Occipital lobe (tissue), 2 donors: Measurements from ENCODE around the gene KIF12. TPM values are rescaled to one million over a fixed set of nuclear protein-coding genes. Genes with fewer than 3 reads are reported as not detected.

ENCODE experiments used
- DNase-seq: peaks from one replicate; lab custom pipeline; 2025; lab: John Stamatoyannopoulos, UW
- total RNA-seq: library from RNA; depleted of rRNA; stranded (reverse); fragments of >200 nt; gene quantifications from one replicate; pipeline ENCODE4 v1.2.3, GENCODE V29; 2014

Gene KIF12
- total RNA-seq, 1 donor from 2014 or later, result 3.3 TPM

DNA sequence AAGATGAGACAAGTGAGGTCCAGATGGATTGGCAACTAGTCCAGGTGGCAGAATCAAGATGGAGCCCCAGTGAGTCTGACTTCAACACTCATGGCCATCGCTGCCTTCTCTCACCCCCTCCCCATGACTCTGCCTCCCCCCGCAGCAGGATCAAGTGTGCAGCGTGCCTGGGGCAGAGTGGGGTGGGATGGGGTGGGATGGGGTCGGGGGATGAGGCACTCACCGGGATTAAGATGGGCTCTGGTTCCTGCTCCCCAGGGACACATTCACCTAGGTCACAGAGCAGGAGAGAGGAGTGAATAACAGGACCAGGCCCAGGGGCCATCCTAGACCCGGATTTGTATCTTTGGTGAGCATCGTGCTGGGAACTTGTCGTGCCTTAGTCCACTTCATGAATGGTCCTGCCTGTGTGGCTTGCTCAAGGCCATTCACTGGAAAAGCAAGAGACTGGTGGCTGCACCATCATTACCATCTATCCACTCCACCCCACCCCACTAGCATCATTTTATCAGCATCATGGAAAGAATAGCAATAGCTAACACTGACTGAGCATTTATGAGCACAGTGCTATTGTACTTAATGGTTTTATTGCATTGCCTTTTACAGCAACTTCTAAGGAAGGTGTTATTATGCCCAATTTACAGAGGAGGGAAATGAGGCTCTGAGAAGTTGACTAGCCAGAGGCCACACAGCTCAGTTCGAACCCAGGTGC lies 29.5 kb downstream of the KIF12 start:
- no peak for DNase-seq

DNA sequence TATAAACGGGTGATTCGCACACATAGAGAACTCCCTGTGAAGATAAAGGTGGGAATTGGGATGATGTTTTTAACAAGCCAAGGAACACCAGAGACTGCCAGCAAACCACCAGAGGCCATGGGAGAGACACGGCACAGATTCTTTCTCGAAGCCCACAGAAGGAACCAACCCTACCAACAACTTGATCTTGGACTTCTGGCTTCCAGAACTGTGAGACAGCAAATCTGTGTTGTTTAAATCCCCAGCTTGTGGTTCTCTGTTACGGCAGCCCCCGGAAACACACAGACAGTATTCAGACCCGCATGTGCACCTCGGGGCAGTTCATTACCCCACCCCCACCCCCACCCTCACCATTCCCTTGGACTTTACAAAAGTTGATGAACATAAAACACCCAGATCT lies 33.8 kb downstream of the KIF12 start:
- no peak for DNase-seq

DNA sequence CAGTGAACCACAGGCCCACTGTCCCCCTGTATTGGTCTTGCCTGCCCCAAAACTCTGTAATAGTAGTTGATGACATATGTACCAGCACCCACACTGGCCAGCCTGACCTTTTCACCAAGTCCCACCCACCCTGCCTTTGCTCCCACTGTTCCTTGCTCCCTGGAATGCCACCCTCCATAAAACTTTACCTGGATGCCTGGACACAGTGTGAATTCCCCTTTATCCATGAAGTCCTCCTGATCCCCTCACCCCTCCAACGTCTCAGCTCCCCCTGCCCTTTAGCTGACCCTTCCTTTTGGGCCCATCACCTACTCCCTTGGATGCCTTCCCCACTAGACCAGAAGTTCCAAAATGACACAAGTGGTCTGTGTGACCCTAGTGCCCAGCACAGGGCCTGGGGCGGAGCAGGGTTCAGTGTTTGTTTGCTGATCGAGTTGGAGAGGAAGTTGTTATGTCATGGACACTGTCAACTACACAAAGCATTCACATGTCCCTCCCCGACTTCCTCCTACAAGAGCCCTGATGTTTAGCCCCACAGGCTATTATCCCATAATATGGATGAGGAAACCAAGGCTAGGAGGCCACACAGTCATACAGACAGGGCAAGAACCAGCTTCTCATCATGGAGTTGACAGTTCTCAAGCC lies 37.1 kb downstream of the KIF12 start:
- DNase-seq, result no peak

DNA sequence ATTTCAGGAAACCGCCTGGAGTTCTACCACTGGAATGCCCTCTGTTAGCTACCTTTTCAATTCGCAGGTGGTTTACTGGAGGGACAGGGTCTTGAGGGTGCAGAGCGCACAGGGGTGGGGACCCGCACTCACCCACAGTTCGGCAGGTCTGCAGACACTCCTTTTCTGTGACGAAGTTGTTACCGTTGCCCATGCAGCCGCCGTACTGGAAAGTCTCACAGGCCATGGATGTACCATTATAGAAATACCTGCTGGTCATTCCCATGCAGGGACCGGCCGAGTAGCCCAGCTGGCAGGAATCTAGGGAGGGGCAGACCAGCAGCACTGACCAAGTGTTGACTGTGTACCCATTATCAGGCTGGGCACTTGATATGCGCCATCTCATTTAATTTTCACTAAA lies 37.8 kb downstream of the KIF12 start:
- no peak for DNase-seq

DNA sequence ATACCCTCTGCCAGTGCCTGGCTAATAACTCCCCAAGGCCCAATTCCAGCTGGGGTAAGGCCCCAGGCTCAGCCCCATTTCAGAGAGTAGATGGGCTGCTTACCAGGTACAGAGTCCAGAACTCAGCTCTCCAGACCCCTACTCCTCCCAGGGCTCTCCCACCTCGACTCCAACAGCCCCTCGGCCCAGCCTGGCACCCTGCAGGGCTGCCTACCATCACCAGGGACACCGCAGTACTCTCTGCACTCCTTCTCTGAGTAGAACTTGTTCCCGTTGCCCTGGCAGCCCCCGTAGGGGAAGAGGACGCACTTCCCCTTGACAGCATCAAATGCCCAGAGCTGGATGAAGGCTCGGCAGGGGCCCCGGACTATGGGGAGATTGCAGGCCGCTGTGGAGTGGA lies 38.4 kb downstream of the KIF12 start:
- no peak for DNase-seq

DNA sequence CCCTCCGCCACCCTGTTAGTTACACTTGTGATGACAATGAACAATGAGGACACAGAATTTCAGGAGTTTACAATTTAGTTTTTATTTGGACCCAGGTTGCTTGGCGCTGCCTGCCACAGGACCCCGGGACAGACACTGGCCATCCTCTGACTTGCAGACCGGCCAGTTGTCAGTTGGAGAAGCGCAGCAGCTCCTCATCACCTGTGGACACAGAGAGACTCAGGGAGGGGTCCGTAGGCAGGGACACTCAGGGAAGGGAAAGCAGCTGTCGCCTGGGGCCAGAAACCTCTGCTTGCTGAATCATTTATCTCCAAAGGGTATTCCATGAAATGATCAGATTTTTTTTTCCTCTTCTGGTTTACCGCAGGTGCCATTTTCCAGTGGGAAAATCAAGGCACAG lies 39.0 kb downstream of the KIF12 start:
- no peak for DNase-seq

DNA sequence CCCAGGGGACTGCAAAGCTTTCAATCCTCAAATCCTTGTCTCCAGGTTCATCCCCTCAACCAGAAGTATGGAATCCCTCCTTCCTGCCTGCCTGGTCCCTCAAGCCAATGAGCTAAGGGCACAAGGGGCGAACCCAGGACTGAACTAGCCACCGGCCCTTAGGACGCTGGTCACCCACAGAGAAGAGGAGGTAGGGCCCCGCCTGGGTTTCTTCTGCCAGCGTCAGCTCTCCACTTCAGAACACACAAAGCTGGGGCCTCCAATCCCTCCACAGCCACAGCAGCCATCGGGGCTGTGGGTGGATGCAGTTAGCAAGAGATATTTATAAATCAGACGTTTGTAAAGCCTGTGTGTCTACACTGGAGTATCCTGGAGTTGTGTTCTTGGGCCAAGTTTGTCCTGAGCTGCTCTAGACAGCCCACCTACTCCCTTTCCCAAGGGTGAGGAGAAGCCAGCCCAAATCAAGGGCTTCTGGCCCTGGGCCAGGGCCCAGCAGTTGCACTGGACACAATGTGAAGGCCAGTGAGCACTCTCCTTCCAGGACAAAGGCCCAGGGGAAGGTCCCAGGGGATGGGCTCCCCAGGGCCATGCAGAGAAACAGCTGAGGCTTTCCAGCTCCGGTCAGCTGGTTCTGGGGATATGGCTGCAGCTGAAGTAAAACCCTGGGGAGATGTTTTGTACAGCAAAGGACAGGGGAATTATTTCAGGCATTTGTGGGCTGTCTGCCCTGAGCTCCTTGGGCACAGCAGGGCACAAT lies 39.9 kb downstream of the KIF12 start:
- no peak for DNase-seq

DNA sequence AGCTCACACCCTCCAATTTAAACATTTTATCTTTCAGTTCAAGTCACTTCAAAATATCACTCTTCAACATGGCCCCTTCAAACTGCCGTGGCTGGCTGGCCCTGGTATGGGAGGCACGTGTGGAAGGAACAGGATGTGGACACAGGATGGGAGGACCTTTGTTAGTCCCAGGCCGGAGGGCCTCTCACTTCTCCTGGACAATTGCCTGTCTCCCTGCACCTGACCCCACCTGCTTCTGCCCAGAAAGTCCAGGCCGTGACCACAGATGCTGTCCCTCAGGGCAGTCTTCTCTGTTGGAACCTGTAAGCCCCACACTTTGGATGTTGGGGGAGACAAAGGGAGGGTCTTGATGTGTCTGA lies 40.4 kb downstream of the KIF12 start:
- DNase-seq, result no peak

DNA sequence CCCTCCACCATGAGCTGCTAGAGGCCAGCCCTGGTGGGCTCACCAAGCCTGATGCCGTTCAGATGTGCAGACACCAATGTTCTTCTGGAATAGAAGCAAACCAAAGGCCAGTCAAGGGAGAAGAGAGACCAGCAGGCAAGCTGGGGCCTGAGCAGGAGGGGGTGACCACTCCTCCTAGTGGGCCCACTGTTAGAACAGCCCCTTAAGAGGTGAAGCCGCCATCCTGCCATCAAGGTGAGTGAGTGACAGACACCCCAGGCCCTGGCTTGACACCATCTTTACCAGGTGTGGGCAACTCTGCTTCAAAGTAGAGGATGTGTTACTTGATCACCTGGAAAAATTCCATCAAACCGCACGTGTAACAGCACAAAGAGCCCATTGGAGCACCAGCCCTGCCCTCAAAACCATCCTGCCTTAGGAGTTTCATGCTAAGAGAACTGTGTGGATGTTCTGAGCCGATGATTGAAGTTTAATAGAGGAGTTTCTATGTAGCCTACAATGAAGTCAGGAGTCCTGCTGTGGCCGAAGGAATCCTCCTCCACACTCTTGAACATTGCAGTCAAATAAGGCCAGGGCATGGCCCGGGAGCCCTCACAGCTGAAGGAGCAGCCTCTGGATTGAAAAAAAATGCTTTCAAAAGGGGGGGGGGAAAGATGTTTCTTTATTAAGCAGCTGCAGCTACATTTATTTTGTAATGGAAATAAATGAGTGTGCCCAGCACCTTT lies 41.8 kb downstream of the KIF12 start:
- DNase-seq, result no peak

DNA sequence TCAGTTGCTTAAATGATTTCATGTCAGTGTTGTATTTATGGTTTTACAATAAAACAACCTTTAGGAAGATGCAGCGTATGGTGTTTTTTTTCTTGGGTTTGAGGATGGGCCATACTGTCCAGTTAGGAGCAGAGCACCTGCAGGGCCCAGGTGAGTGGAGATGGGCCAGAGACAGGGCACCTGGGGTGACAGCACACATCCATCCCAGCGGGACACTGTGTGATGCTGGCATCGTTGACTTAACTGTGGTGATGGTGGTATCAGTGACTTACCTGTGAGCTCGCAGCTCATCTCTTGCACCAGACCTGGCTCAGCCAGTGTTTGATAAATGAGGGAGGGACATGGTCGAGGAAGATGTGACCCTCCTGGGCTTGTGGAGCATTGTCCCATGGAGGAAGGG lies 42.6 kb downstream of the KIF12 start:
- DNase-seq, result no peak

DNA sequence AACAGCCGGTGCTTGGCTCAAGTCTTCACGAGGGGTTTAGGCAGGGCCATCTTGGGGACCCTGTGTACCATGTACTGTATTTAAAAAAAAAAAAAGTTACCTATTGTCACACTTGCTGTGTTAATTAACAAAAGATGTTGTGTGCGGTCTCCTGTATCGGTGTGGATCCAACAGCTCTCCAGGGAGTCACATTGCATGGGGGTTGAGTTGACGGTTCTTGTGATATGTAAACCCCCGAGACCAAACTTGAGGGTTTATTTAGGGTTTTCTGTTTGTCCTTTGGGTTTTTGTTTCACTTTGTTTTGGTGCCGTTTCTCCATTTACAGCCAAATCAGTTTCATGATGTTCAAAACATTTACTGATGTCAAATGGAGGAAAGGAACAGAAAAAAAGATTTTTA lies 43.2 kb downstream of the KIF12 start:
- DNase-seq, result no peak

DNA sequence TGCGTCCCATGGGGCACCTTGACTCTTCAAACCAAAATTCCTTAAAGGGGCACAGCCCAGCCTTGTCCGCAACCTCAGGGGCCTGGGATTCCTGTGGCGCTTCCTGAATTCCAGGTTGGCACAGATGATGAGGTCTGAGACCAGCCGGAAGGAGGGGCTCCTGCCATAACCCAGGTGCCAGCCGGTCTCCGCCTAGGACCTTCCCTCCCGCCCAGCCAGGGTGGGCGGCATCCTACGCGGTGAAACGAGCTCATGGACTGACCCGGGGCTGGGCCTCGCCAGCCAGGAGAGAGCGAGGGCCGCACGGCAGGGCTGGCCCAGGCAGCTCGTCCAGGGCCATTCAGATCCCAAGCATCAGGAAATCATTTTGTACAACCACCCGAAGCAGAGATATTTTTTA lies 44.0 kb downstream of the KIF12 start:
- DNase-seq, result no peak

DNA sequence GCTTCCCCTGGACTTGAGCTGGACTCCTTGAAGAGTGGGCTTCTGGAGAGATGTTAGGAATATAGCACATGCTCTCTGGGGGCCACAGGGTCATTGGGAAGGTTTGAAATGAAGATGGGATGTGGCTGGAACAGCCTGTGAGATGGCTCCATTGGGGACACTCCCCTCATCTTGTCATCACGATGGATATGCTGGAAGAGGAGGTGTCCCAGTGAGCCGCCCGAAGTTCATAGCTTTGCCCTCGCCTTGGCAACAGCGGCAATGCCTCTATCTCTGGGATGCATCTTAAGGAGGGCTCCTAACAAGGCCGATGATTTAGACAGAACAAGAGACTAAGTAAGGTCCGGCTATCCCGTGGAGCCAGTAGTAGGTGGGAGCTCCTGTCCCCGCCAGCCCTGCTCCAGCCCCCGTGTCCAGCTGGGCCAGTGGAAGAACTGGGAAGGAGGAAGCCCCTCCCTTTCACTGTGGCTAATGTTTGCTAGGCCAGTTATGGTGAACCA lies 44.9 kb downstream of the KIF12 start:
- no peak for DNase-seq

DNA sequence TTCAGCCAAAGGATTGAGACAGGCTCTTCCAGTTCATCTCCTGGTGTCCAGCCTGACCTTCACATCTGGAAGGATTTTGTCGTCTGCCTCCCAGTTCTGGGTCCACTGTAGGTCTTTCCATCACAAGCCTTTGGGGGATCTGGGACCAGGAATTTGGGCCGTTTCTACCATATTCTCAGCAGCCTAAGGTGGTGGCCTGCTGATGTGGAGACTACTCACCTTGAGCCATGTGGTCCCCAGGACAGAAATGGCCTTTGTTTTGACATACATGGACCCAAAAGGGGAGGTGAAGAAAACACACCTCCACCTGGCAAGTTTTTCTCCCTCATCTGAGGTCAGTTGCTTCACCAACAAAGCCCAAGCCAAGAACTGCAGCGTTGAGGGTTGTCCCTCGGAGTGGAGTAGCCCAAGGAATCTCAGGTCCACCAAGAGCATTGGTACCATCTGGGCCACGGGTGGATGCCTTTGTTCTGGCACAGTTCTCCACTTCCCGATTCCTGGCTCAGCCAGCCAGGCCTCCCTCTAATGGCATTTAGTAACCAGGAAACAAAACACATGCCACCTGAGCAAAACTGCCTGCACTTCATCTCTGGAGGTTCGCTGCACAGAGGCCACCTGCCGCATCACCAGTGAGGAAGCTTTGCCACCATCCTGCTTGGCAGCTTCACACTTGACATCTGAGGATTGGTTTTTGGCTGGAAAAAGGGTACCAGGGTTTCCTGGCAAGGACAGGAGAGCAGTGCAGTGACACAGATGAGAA lies 45.7 kb downstream of the KIF12 start:
- DNase-seq, result no peak

DNA sequence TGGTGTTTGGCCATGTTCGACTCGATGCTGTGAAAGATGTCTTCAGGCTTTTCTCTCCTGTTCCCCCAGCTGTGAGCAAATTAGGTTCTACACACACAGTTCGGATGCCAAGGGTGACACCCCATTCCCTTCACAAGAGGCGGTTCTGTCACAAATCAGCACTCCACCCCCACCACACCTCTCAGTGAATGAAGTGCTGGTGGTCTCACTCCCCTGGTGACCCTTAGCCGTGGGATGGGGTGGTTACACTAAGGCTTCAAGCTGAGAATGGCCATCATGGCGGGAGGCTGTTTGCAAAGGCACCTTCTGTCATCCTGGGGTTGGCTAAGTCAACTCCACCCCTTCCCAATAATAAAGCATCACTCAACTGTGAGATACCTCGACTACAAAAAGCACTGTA lies 47.4 kb downstream of the KIF12 start:
- DNase-seq, result no peak

DNA sequence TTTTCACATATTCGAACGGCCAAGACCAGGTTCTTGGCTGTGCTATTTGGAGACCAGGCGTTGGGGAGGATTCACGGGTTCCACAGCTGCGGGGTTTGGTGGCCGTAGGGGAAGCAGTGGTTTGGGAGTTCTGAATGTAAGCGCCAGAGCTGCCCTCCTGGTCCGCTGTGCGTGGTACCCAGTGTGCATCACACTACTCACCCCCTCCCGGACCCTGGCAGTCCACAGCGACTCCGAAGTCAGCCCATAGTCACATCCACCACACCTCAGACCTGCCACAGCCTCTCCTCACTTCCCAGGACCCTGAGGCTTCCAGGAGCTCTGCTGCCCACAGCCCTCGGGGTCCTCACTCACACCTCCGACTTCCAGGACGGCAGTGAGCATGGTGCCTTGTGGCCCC lies 47.8 kb downstream of the KIF12 start:
- no peak for DNase-seq

DNA sequence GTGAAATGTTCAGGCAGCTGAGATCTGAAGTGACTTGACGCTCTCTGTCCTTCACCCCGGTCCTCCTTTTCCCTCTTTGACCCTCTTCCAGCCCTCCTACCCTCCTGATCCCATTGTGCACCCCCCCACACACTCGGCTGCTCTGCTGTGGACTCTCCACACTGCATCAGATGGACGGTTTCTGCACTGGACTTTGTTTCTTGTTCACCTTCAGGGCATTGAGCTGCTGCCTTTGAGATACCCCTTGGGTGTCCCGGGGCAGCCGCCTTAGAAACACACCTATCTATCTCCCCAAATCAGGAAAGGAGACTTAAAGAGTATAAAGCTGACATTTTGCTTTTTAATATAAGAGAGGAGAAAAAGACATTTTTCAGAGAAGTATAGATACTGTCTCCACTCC lies 48.4 kb downstream of the KIF12 start:
- no peak for DNase-seq

DNA sequence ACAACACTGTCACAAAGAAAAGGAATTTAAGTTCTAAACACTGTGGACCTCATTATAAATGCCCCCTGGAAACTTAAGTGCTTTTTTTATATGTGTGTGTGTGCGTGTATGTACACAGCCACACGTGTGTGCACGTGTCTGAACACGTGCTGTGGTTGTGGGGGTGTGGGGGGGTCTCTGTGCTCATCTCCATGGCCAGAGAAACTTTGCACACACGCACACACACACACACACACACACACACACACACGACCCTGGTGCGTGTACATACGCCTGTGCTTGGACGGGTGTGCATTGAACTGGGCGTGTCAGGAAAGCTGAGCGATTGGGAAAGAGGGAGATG lies 48.9 kb downstream of the KIF12 start:
- DNase-seq, result no peak

DNA sequence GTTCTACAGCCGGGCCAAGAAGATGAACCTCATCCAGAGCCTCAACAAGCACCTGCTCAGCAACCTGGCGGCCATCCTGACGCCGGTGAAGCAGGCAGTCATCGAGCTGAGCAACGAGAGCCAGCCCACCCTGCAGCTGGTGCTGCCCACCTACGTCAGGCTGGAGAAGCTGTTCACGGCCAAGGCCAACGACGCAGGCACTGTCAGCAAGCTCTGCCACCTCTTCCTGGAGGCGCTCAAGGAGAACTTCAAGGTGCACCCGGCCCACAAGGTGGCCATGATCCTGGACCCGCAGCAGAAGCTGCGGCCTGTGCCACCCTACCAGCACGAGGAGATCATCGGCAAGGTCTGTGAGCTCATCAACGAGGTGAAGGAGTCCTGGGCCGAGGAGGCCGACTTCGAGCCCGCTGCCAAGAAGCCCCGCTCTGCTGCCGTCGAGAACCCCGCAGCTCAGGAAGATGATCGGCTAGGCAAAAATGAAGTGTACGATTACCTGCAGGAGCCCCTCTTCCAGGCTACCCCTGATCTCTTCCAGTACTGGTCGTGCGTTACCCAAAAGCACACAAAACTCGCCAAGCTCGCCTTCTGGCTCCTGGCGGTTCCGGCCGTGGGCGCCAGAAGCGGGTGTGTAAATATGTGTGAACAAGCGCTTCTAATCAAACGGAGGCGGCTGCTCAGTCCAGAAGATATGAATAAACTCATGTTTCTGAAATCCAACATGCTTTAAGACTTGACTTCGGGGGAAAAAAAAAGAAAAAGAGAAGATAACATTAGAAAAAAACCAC lies 49.5 kb downstream of the KIF12 start:
- no peak for DNase-seq

DNA sequence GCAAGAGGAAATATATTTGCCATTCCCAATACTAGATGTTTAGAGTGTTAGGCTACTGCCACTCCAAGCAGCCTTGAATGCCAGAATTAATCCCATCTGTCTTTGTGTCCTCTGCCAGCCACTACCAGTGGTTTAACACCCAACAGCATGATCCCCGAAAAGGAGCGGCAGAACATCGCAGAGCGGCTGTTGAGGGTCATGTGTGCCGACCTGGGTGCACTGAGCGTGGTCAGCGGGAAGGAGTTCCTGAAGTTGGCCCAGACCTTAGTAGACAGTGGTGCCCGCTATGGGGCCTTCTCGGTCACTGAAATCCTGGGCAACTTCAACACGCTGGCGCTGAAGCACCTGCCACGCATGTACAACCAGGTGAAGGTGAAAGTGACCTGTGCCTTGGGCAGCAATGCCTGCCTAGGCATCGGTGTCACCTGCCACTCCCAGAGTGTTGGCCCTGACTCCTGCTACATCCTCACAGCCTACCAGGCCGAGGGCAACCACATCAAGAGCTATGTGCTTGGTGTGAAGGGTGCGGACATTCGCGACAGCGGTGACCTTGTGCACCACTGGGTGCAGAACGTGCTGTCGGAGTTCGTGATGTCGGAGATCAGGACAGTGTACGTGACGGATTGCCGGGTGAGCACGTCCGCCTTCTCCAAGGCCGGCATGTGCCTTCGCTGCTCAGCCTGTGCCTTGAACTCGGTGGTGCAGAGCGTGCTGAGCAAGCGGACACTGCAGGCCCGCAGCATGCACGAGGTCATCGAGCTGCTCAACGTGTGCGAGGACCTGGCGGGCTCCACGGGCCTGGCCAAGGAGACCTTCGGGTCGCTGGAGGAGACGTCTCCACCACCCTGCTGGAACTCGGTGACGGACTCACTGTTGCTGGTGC lies 50.3 kb downstream of the KIF12 start:
- no peak for DNase-seq
